Lower lobe of right lung (tissue), 2 donors: ENCODE results near the gene CFAP69. TPM values are rescaled to one million over a fixed set of nuclear protein-coding genes. Genes with fewer than 3 reads are reported as not detected.

Source experiments
- ATAC-seq, 2 donors: fragments of 200-7000 bp; cut with Tn5 transposase; one replicate each; pipeline ENCODE4 v1.9.1; 2020 to 2022; ENCODE audit warnings: mild to moderate bottlenecking in 2 of 2, moderate library complexity in 2 of 2
- DNase-seq: peaks from one replicate; pipeline ENCODE4 v3.0.0-alpha.2; 2020
- H3K27ac ChIP-seq: fragments of 200-600 bp; one replicate; pipeline ENCODE4 v1.8.0; 2022
- H3K27me3 ChIP-seq: fragments of 200-600 bp; one replicate; pipeline ENCODE4 v1.8.0; 2022; ENCODE audit warnings: low read depth
- H3K36me3 ChIP-seq: fragments of 200-600 bp; one replicate; pipeline ENCODE4 v1.8.0; 2022; ENCODE audit warnings: mild to moderate bottlenecking
- H3K4me1 ChIP-seq: fragments of 200-600 bp; one replicate; pipeline ENCODE4 v1.8.0; 2022
- H3K4me3 ChIP-seq: fragments of 200-600 bp; one replicate; pipeline ENCODE4 v1.8.0; 2022; ENCODE audit warnings: mild to moderate bottlenecking
- H3K9me3 ChIP-seq: fragments of 200-600 bp; one replicate; pipeline ENCODE4 v1.8.0; 2022
- intact Hi-C: fragments of 100-400 bp; cut with DNase I; formaldehyde crosslinking; loops from one replicate; pipeline ENCODE4 v1.11.0; 2022
- total RNA-seq: library from RNA; stranded (reverse); fragmentation: NEBNext Ultra II Directional; extraction: Animal tissue kit (Norgen Biotek cat#: 25700); gene quantifications from one replicate; pipeline ENCODE4 v1.2.1, GENCODE V29; 2021
- TF ChIP-seq, protein P1 (sequence below): fragments of 200-600 bp; IDR thresholded peaks from one replicate; pipeline ENCODE4 v1.8.0; 2022; ENCODE audit warnings: antibody characterized with exemption, mild to moderate bottlenecking
- donor health status: DM: no; HTN: yes; CAD: no; lungs with severe emphysema.

CFAP69 gene
- total RNA-seq, 1 donor from 2014 or later: 8.4 TPM

DNA sequence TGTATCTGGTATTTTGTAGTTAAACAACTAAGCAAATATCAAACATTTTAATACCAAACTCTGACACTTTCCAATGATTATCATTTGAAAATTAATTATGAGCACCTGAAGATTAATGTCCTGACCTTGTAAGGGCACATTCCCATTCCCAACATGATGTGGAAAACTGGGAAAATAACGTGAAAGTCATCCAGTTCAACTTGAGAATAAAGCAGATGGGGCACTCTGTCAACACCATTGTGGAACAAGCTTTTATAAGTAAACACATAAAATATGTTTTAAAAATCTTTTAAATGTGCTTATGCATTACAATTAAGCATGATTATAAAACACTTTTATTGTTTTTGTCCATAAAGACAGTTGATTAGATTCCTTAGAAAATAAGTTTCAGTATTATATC lies 19.4 kb upstream of the CFAP69 start:
- Histone ChIP-seq H3K4me3 (no peak overlapping the region), H3K36me3 (no peaks in the 10 kb centered on the region), H3K27ac (no peak overlapping the region), H3K9me3 (no peaks in the 10 kb centered on the region), H3K4me1 (no peaks in the 10 kb centered on the region), H3K27me3 (no peaks in the 10 kb centered on the region)
- TF ChIP-seq, protein P1, sequence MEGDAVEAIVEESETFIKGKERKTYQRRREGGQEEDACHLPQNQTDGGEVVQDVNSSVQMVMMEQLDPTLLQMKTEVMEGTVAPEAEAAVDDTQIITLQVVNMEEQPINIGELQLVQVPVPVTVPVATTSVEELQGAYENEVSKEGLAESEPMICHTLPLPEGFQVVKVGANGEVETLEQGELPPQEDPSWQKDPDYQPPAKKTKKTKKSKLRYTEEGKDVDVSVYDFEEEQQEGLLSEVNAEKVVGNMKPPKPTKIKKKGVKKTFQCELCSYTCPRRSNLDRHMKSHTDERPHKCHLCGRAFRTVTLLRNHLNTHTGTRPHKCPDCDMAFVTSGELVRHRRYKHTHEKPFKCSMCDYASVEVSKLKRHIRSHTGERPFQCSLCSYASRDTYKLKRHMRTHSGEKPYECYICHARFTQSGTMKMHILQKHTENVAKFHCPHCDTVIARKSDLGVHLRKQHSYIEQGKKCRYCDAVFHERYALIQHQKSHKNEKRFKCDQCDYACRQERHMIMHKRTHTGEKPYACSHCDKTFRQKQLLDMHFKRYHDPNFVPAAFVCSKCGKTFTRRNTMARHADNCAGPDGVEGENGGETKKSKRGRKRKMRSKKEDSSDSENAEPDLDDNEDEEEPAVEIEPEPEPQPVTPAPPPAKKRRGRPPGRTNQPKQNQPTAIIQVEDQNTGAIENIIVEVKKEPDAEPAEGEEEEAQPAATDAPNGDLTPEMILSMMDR: no peak
- intact Hi-C loops: no loop called here
- no peak for ATAC-seq
- no peak for DNase-seq

DNA sequence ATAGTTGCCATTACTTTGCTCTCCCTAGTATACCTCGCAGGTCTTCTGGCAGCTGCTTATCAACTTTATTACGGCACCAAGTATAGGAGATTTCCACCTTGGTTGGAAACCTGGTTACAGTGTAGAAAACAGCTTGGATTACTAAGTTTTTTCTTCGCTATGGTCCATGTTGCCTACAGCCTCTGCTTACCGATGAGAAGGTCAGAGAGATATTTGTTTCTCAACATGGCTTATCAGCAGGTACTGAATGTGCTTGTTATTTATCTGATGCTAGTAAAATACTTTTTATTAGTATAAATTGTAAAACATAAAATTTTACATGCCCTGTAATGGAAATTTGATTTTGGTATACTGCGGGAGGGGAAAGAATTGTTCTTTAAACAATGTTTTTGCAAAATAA lies 17.7 kb upstream of the CFAP69 start:
- H3K27me3 ChIP-seq: no peaks in the 10 kb centered on the region
- TF ChIP-seq, protein P1: no peak
- no peak overlapping the region for H3K4me3 ChIP-seq
- intact Hi-C loops: no loop called here
- no peaks in the 10 kb centered on the region for H3K36me3 ChIP-seq
- H3K9me3 ChIP-seq: no peaks in the 10 kb centered on the region
- no peaks in the 10 kb centered on the region for H3K4me1 ChIP-seq
- H3K27ac ChIP-seq: no peak overlapping the region
- DNase-seq (no peak), ATAC-seq (no peak)

DNA sequence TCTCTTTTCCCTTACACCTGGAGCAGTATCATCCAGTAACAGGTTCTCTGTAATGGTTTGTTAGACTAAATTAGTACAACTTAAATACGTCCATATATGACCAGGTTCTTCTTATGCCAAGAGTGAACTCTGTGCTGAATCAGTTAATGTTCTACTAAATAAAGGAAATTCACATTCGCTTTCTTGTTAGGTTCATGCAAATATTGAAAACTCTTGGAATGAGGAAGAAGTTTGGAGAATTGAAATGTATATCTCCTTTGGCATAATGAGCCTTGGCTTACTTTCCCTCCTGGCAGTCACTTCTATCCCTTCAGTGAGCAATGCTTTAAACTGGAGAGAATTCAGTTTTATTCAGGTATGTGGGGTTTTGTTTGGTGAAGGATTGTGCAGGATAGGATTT lies 15.3 kb upstream of the CFAP69 start:
- no peaks in the 10 kb centered on the region for H3K36me3 ChIP-seq
- ATAC-seq: no peak
- no peak for DNase-seq
- H3K9me3 ChIP-seq: no peaks in the 10 kb centered on the region
- H3K27me3 ChIP-seq: no peaks in the 10 kb centered on the region
- TF ChIP-seq, protein P1: no peak
- intact Hi-C loops: no loop called here
- no peak overlapping the region for H3K27ac ChIP-seq
- H3K4me1 ChIP-seq: no peaks in the 10 kb centered on the region
- no peak overlapping the region for H3K4me3 ChIP-seq

DNA sequence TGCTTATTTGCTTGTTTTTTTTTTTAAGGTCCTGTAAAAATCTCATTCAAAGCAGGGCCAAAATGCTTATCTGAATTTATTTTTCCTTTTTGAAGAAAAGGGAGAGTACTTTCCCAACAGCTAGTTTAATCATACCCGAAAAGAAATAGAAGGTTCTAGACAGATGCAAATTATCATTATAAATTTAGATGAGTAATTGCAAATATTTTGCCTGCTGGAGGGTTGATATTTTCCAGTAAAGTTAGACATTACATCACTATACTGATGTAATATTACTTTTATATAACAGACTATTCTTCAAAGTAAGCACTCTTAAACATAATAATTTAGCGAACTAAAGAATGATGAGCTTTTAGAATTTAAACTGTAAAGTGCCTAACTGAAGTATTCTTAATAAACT lies 14.1 kb upstream of the CFAP69 start:
- Histone ChIP-seq H3K9me3 (no peaks in the 10 kb centered on the region), H3K4me3 (no peak overlapping the region), H3K36me3 (no peaks in the 10 kb centered on the region), H3K27ac (no peak overlapping the region), H3K27me3 (no peaks in the 10 kb centered on the region), H3K4me1 (no peaks in the 10 kb centered on the region)
- ATAC-seq (no peak), DNase-seq (no peak)
- TF ChIP-seq, protein P1: no peak
- intact Hi-C loops: no loop called here

DNA sequence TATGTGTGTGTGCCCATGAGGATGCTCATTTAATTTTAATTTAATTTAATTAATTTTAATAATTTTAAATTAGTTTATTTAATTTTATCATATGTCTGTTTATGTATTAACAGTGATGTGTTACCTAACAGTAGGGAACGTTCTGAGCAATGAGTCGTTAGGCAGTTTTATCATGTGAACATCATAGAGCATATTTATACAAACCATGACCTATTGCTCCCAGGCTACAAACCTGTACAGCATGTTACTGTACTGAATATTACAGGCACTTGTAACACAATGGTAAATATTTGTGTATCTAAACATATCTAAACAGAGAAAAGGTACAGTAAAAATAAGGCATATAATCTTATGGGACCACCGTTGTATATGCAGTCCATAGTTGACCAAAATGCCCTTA lies 13.7 kb upstream of the CFAP69 start:
- DNase-seq: no peak
- Histone ChIP-seq H3K27ac (no peak overlapping the region), H3K4me1 (no peaks in the 10 kb centered on the region), H3K4me3 (no peak overlapping the region), H3K36me3 (no peaks in the 10 kb centered on the region), H3K27me3 (no peaks in the 10 kb centered on the region), H3K9me3 (no peaks in the 10 kb centered on the region)
- TF ChIP-seq, protein P1: no peak
- intact Hi-C loops: no loop called here
- no peak for ATAC-seq

DNA sequence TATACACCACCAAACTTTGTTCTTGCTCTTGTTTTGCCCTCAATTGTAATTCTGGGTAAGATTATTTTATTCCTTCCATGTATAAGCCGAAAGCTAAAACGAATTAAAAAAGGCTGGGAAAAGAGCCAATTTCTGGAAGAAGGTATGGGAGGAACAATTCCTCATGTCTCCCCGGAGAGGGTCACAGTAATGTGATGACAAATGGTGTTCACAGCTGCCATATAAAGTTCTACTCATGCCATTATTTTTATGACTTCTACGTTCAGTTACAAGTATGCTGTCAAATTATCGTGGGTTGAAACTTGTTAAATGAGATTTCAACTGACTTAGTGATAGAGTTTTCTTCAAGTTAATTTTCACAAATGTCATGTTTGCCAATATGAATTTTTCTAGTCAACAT lies 12.5 kb upstream of the CFAP69 start:
- intact Hi-C loops: no loop called here
- no peaks in the 10 kb centered on the region for H3K27me3 ChIP-seq
- H3K4me3 ChIP-seq: no peak overlapping the region
- no peak overlapping the region for H3K27ac ChIP-seq
- TF ChIP-seq, protein P1: no peak
- H3K9me3 ChIP-seq: no peaks in the 10 kb centered on the region
- DNase-seq (no peak), ATAC-seq (no peak)
- H3K4me1 ChIP-seq: no peaks in the 10 kb centered on the region
- H3K36me3 ChIP-seq: no peaks in the 10 kb centered on the region
